ENCODE measurements around the gene SLC35B1. TPM values are rescaled to one million over a fixed set of nuclear protein-coding genes. Genes with fewer than 3 reads are reported as not detected.

SLC35B1 gene
- 10 to 100 TPM; 59.4 to 80.5 TPM for total RNA-seq
- polyA plus RNA-seq (2013, experiment 1 of 2) = 69.1 TPM
- 55.1 TPM for polyA plus RNA-seq (2013, experiment 2 of 2)
- long read RNA-seq, experiment 1, transcript SLC35B1-220 (9 exons, 1,611 nt) = minor isoform, 10 of 44 reads
- long read RNA-seq, experiment 1, transcript SLC35B1-209 (9 exons, 1,320 nt) = major isoform, 17 of 44 reads
- long read RNA-seq, experiment 1, partial matches to known transcripts = 6 of 44 reads
- long read RNA-seq, experiment 1, other reads (novel, unspliced or antisense) = 10 of 44 reads
- long read RNA-seq, experiment 2, transcript SLC35B1-220 (9 exons, 1,611 nt) = major isoform, 26 of 59 reads
- long read RNA-seq, experiment 2, transcript SLC35B1-209 (9 exons, 1,320 nt) = minor isoform, 20 of 59 reads
- long read RNA-seq, experiment 2, partial matches to known transcripts = 2 of 59 reads
- long read RNA-seq, experiment 2, other reads (novel, unspliced or antisense) = 11 of 59 reads
- long read RNA-seq, experiment 3, transcript SLC35B1-220 (9 exons, 1,611 nt) = major isoform, 70 of 129 reads
- long read RNA-seq, experiment 3, transcript SLC35B1-209 (9 exons, 1,320 nt) = minor isoform, 30 of 129 reads
- long read RNA-seq, experiment 3, partial matches to known transcripts = 5 of 129 reads
- long read RNA-seq, experiment 3, other reads (novel, unspliced or antisense) = 24 of 129 reads
- long read RNA-seq, experiment 4, transcript SLC35B1-220 (9 exons, 1,611 nt) = major isoform, 142 of 265 reads
- long read RNA-seq, experiment 4, transcript SLC35B1-209 (9 exons, 1,320 nt) = minor isoform, 88 of 265 reads
- long read RNA-seq, experiment 4, partial matches to known transcripts = 5 of 265 reads
- long read RNA-seq, experiment 4, other reads (novel, unspliced or antisense) = 30 of 265 reads

DNA sequence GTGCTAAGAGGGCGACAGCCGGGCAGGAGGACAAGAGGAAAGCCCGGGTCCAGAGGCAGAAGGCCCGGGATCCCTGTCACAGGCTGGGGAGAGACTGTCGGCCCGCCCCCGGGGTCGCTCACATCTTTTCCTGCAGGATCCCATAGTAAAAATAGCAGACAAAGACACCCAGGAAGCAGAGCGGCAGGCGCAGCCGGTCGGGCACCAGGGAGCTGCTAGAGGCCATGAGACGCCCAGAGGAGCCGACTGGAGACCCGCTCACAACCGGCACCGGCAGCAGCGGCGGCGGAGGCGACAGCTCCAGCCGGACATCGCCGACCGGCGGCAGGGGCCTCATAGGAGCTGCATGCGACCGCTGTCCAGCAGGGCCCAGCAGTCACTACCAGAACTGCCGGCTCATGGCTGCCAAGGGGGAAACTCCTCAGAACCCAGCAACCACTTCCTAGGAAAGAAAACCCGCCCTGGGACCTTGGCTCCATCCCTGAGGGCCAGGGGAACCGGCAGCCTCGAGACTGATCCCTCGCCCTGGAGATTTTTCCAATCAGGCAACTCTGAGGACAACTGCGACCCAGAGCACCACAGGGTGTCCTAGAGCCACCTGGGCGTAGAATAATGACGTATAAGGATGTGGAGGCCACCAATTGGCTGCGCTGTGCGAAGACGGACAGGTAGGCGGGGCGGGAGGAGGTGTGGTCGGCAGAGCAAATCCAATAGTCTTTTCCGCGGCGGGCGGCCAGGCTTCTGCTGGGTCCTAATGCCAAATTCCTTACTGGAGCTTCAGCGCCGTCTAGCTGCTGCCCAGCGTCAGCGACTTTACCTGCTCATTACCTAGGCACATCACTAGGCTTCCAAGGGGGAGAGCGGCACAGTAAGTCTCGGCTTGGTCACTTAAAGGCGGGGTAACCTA is at the start of gene SLC35B1:
Gene SLC35B1, minus strand, starts transcription at position 357 of the 907 bp plus-strand sequence. Its CDS starts 131 bp downstream, at position 226.
- 1 to 3% methylated on average over 31 to 53 of the region's 53 CpGs for WGBS, 2 experiments (ENCODE audit: insufficient coverage in 1 of 2, insufficient read length in 1 of 2)
- H3K9me3 Mint-ChIP-seq = no peaks in the 10 kb centered on the region
- Histone ChIP-seq H3K9ac (ENCODE audit: extremely low read depth, low read length, poor library complexity, severe bottlenecking) (peak within 1 kb of the TSS; percentile 95), H3K27me3 (ENCODE audit: control insufficient read depth, insufficient read depth, low read length, poor library complexity, severe bottlenecking) (no peaks in the 10 kb centered on the region), H3K9me3 (ENCODE audit: control insufficient read depth, low read length) (no peaks in the 10 kb centered on the region), H3K4me3 (ENCODE audit: low read length) (peak within 1 kb of the TSS; percentile 95), H3K4me1 (ENCODE audit: control insufficient read depth, insufficient read depth, low read length) (no peaks in the 10 kb centered on the region), H3K27ac (ENCODE audit: low read depth, low read length) (peak within 1 kb of the TSS; percentile 97), H3K36me3 (ENCODE audit: control insufficient read depth, insufficient read depth, low read length) (peaks cover 33% of the 10 kb centered on the region)
- H3K4me1 Mint-ChIP-seq = peaks cover 8% of the 10 kb centered on the region
- peaks cover 37% of the 10 kb centered on the region for H3K36me3 Mint-ChIP-seq (ENCODE audit: low read depth)
- H3K4me3 Mint-ChIP-seq = peak within 1 kb of the TSS; percentile 94
- H3K27ac Mint-ChIP-seq = peak within 1 kb of the TSS; percentile 99
- no peaks in the 10 kb centered on the region for H3K27me3 Mint-ChIP-seq (ENCODE audit: insufficient read depth)
- TF ChIP-seq, protein P1, sequence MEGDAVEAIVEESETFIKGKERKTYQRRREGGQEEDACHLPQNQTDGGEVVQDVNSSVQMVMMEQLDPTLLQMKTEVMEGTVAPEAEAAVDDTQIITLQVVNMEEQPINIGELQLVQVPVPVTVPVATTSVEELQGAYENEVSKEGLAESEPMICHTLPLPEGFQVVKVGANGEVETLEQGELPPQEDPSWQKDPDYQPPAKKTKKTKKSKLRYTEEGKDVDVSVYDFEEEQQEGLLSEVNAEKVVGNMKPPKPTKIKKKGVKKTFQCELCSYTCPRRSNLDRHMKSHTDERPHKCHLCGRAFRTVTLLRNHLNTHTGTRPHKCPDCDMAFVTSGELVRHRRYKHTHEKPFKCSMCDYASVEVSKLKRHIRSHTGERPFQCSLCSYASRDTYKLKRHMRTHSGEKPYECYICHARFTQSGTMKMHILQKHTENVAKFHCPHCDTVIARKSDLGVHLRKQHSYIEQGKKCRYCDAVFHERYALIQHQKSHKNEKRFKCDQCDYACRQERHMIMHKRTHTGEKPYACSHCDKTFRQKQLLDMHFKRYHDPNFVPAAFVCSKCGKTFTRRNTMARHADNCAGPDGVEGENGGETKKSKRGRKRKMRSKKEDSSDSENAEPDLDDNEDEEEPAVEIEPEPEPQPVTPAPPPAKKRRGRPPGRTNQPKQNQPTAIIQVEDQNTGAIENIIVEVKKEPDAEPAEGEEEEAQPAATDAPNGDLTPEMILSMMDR (conservative IDR thresholded peaks at IDR 0.05) = peak; percentile 84
- DNase-seq = peak; percentile 100

GRCh38 chr17:49757151-49757777 is 49.5 kb upstream of the SLC35B1 start:
- WGBS, 2 experiments (ENCODE audit: insufficient coverage in 1 of 2, insufficient read length in 1 of 2) = 90% methylated on average over 5 of the region's 6 CpGs; no CpG with 5 or more reads in 1 of the 2 experiments
- no peak overlapping the region for H3K9ac ChIP-seq (ENCODE audit: extremely low read depth, low read length, poor library complexity, severe bottlenecking)
- no peak overlapping the region for H3K4me3 ChIP-seq (ENCODE audit: low read length)
- no peaks in the 10 kb centered on the region for H3K4me1 ChIP-seq (ENCODE audit: control insufficient read depth, insufficient read depth, low read length)
- TF ChIP-seq, protein P1 (conservative IDR thresholded peaks at IDR 0.05) = no peak
- Mint-ChIP-seq H3K36me3 (ENCODE audit: low read depth) (peaks cover 18% of the 10 kb centered on the region), H3K27me3 (ENCODE audit: insufficient read depth) (no peaks in the 10 kb centered on the region), H3K9me3 (no peaks in the 10 kb centered on the region), H3K4me3 (no peak overlapping the region), H3K4me1 (peaks cover 13% of the 10 kb centered on the region), H3K27ac (peak overlapping the region; percentile 48)
- H3K36me3 ChIP-seq (ENCODE audit: control insufficient read depth, insufficient read depth, low read length) = peaks cover 7% of the 10 kb centered on the region
- H3K27ac ChIP-seq (ENCODE audit: low read depth, low read length) = no peak overlapping the region
- H3K9me3 ChIP-seq (ENCODE audit: control insufficient read depth, low read length) = no peaks in the 10 kb centered on the region
- no peak for DNase-seq
- H3K27me3 ChIP-seq (ENCODE audit: control insufficient read depth, insufficient read depth, low read length, poor library complexity, severe bottlenecking) = no peaks in the 10 kb centered on the region

All from endodermal cell (in vitro differentiated cells).